Activated CD8-positive, alpha-beta T cell treated with anti-CD3 and anti-CD28 coated beads for 36 hours (primary cell): ENCODE results near the gene NTMT1. TPM values are rescaled to one million over a fixed set of nuclear protein-coding genes. Genes with fewer than 3 reads are reported as not detected.

ENCODE experiments used
- ATAC-seq: fragments of 200-7000 bp; cut with Tn5 transposase; one replicate; pipeline ENCODE4 v1.10.0; 2021; ENCODE audit warnings: mild to moderate bottlenecking, moderate library complexity
- CTCF ChIA-PET: fragments of 350-600 bp; sonication (Branson Sonifier 250); formaldehyde crosslinking; loops from one replicate; lab custom pipeline; 2021; ENCODE audit warnings: antibody characterized with exemption; lab: Charles Lee
- POLR2A ChIA-PET: fragments of 350-600 bp; sonication (Branson Sonifier 250); formaldehyde crosslinking; loops from one replicate; lab custom pipeline; 2021; ENCODE audit warnings: antibody characterized with exemption; lab: Charles Lee
- DNase-seq: peaks from one replicate; pipeline ENCODE4 v3.0.0-alpha.2; 2020
- H3K27ac Mint-ChIP-seq: one replicate; pipeline ENCODE4 v1.8.0; 2021; ENCODE audit warnings: mild to moderate bottlenecking, mixed read lengths
- H3K27me3 Mint-ChIP-seq: one replicate; pipeline ENCODE4 v1.8.0; 2021; ENCODE audit warnings: mixed read lengths
- H3K36me3 Mint-ChIP-seq: one replicate; pipeline ENCODE4 v1.8.0; 2021; ENCODE audit warnings: low read depth, mixed read lengths
- H3K4me1 Mint-ChIP-seq: one replicate; pipeline ENCODE4 v1.8.0; 2021; ENCODE audit warnings: low read depth, mixed read lengths
- H3K4me3 Mint-ChIP-seq: one replicate; pipeline ENCODE4 v1.8.0; 2021; ENCODE audit warnings: mild to moderate bottlenecking, moderate library complexity, mixed read lengths
- H3K9me3 Mint-ChIP-seq: one replicate; pipeline ENCODE4 v1.8.0; 2021; ENCODE audit warnings: mixed read lengths
- CTCF ChIP-seq: fragments of 200-600 bp; IDR thresholded peaks from one replicate; pipeline ENCODE4 v1.8.0; 2022; ENCODE audit warnings: antibody characterized with exemption, mild to moderate bottlenecking
- intact Hi-C: fragments of 100-400 bp; cut with micrococcal nuclease; formaldehyde crosslinking; loops from one replicate; pipeline ENCODE4 v1.10.0; 2022
- total RNA-seq, 2 experiments: library from RNA; stranded (reverse); gene quantifications; one replicate each; pipeline ENCODE4 v1.2.3, GENCODE V29; 2021

The NTMT1 gene
- total RNA-seq, 2 experiments from 2014 or later, result 69.5 to 74.4 TPM

GRCh38 chr9:129664746-129665388, 38.9 kb downstream of the NTMT1 start:
- Mint-ChIP-seq H3K9me3 (no peaks in the 10 kb centered on the region), H3K27me3 (peaks cover 13% of the 10 kb centered on the region), H3K27ac (no peak overlapping the region), H3K36me3 (no peaks in the 10 kb centered on the region), H3K4me3 (peak overlapping the region; percentile 44), H3K4me1 (peaks cover 7% of the 10 kb centered on the region)
- DNase-seq (peak; percentile 29), ATAC-seq (peak; percentile 64)
- no peak for TF ChIP-seq CTCF
- ChIA-PET CTCF (interaction anchor here (1.4 kb wide), 1 partner anchor 522 kb away, joined by 4 read pairs; no protein-coding TSS in a partner anchor), POLR2A (interaction anchor here (0.7 to 1.3 kb wide), 2 partner anchors 32 to 379 kb away, joined by 3 to 4 read pairs; no protein-coding TSS in a partner anchor)
- intact Hi-C loops, result no loop called here

- no peak for TF ChIP-seq CTCF
- H3K27me3 Mint-ChIP-seq, result peaks cover 13% of the 10 kb centered on the region
- H3K4me1 Mint-ChIP-seq, result peaks cover 7% of the 10 kb centered on the region
- intact Hi-C loops, result no loop called here
- CTCF ChIA-PET, result interaction anchor here (1.4 kb wide), 1 partner anchor 522 kb away, joined by 4 read pairs; no protein-coding TSS in a partner anchor
- H3K27ac Mint-ChIP-seq, result no peak within 1 kb of the TSS
- H3K4me3 Mint-ChIP-seq, result peak within 1 kb of the TSS; percentile 44
- no peaks in the 10 kb centered on the region for H3K9me3 Mint-ChIP-seq
- POLR2A ChIA-PET, result interaction anchor here (0.7 to 1.3 kb wide), 2 partner anchors 31 to 379 kb away, joined by 3 to 4 read pairs; no protein-coding TSS in a partner anchor
- DNase-seq (peak; percentile 64), ATAC-seq (peak; percentile 73)
- no peaks in the 10 kb centered on the region for H3K36me3 Mint-ChIP-seq
Observed at GRCh38 chr9:129665389-129665775, 39.4 kb downstream of the NTMT1 start, which contains the start of gene PRRX2. Gene PRRX2, plus strand, starts transcription at chr9:129665647. Its CDS starts 221 bp downstream, at chr9:129665868.

- intact Hi-C loops, result no loop called here
- Mint-ChIP-seq H3K27me3 (peaks cover 13% of the 10 kb centered on the region), H3K36me3 (no peaks in the 10 kb centered on the region), H3K4me3 (peak overlapping the region; percentile 31), H3K4me1 (peaks cover 7% of the 10 kb centered on the region), H3K27ac (no peak overlapping the region), H3K9me3 (no peaks in the 10 kb centered on the region)
- TF ChIP-seq CTCF, result no peak
- ATAC-seq (peak; percentile 18), DNase-seq (peak; percentile 12)
- ChIA-PET CTCF (interaction anchor here (1.4 kb wide), 1 partner anchor 523 kb away, joined by 4 read pairs; no protein-coding TSS in a partner anchor), POLR2A (interaction anchor here (1.3 kb wide), 1 partner anchor 31 kb away, joined by 4 read pairs; no protein-coding TSS in a partner anchor)
Observed at GRCh38 chr9:129665814-129666520, 40.0 kb downstream of the NTMT1 start.

GRCh38 chr9:129666575-129666974, 40.6 kb downstream of the NTMT1 start:
- ATAC-seq, result no peak
- no peak for TF ChIP-seq CTCF
- POLR2A ChIA-PET, result interaction anchor here (1.3 kb wide), 1 partner anchor 30 kb away, joined by 4 read pairs; no protein-coding TSS in a partner anchor
- peaks cover 7% of the 10 kb centered on the region for H3K4me1 Mint-ChIP-seq
- intact Hi-C loops, result no loop called here
- no peak overlapping the region for H3K27ac Mint-ChIP-seq
- H3K36me3 Mint-ChIP-seq, result no peaks in the 10 kb centered on the region
- CTCF ChIA-PET, result interaction anchor here (1.1 kb wide), 1 partner anchor 60 kb away, joined by 5 read pairs; no protein-coding TSS in a partner anchor
- peaks cover 13% of the 10 kb centered on the region for H3K27me3 Mint-ChIP-seq
- no peak for DNase-seq
- H3K4me3 Mint-ChIP-seq, result no peak overlapping the region
- H3K9me3 Mint-ChIP-seq, result no peaks in the 10 kb centered on the region
